ENCODE results near the gene SLC7A8.

- no peak for TF ChIP-seq CTCF (IDR thresholded peaks at IDR 0.05)
- TF ChIP-seq POLR2A (IDR thresholded peaks at IDR 0.05) = no peak
- TF ChIP-seq POLR2AphosphoS5 (IDR thresholded peaks at IDR 0.05) = no peak
Measured at GRCh38 chr14:23162005-23162404, 21.5 kb downstream of the SLC7A8 start.

Measured in breast epithelium (tissue), 3 donors.